Lower leg skin (tissue), 4 donors: ENCODE data around the gene NAA10. TPM values are rescaled to one million over a fixed set of nuclear protein-coding genes. Genes with fewer than 3 reads are reported as not detected.

ENCODE experiments used
- DNase-seq, 2 donors: peaks; one replicate each; pipeline ENCODE4 v3.0.0-alpha.2; 2019; ENCODE audit warnings: low spot score in 2 of 2
- H3K4me3 ChIP-seq: fragments of 200-600 bp; sonication (generic); 2 replicates; pipeline ENCODE4 v1.5.1; 2017; ENCODE audit warnings: mild to moderate bottlenecking, low read depth; ENCODE audit not compliant: poor library complexity, severe bottlenecking
- POLR2A ChIP-seq, 2 donors: fragments of 450-650 bp; IDR thresholded peaks; one replicate each; pipeline ENCODE4 v1.6.1; 2016 to 2017; ENCODE audit warnings: antibody characterized with exemption in 2 of 2, mild to moderate bottlenecking in 1 of 2, moderate library complexity in 1 of 2
- WGBS, 2 donors: methylation state at CpG; one replicate each; pipeline ENCODE4 v1.1.5; 2018; 5-methylcytosine and 5-hydroxymethylcytosine counted together
- intact Hi-C: fragments of 100-400 bp; cut with DNase I; formaldehyde crosslinking; loops from one replicate; pipeline ENCODE4 v1.15.0; 2023; ENCODE audit warnings: low total_unique reads
- total RNA-seq, 4 donors: library from RNA; depleted of rRNA; stranded (reverse); fragments of >200 nt; gene quantifications; one replicate each; pipeline ENCODE4 v1.1.0, GENCODE V29; 2016
- TF ChIP-seq, protein P1 (sequence below), 3 donors: fragments of 450-650 bp; IDR thresholded peaks; one replicate each; pipeline ENCODE4 v1.5.1; 2016; ENCODE audit warnings: antibody characterized with exemption in 3 of 3, mild to moderate bottlenecking in 3 of 3, moderate library complexity in 2 of 3

NAA10 gene
- total RNA-seq, 4 donors from 2014 or later, result 32.6 to 70.9 (median 51.1) TPM

DNA sequence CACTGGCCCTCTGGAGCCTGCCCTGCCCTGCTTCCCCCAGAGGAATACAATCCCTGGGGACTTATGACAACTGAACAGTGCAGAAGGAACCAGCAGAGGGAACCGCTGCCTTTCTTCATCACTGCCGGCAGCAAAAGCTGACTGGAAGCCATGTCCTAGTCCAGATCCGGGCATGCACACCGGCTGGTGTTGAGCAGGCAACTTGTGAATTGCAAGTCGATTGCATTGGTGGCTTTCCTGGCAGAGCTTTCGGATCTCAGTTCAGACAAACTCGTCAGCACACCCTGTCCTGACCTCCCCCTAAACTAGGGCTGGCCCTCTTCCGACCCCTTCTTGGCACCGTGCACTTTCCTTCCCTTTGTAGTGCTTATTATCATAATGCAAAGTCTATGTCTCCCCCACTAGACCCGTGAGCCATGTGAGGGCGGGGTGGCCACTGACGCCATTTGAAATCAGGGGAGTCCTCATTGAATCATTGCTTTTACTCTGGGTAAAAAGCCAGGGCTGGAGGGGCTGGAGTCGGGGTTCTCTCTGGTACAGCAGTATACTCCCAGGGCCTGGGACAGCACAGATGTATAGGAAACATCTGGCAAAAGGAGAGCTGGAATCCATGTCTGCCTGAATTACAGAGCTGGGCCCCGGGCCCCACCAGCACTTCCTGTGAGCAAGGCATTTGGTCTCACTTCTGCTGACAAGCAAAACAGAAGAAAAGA, 10.5 kb downstream of the NAA10 start:
- no peak for DNase-seq
- intact Hi-C loops, result no loop called here
- whole genome bisulfite sequencing, 2 donors, result 20 to 41% methylated on average over 14 of the region's 14 CpGs
- H3K4me3 ChIP-seq, result no peak overlapping the region
- TF ChIP-seq POLR2A (IDR thresholded peaks at IDR 0.05), result no peak
- TF ChIP-seq, protein P1, sequence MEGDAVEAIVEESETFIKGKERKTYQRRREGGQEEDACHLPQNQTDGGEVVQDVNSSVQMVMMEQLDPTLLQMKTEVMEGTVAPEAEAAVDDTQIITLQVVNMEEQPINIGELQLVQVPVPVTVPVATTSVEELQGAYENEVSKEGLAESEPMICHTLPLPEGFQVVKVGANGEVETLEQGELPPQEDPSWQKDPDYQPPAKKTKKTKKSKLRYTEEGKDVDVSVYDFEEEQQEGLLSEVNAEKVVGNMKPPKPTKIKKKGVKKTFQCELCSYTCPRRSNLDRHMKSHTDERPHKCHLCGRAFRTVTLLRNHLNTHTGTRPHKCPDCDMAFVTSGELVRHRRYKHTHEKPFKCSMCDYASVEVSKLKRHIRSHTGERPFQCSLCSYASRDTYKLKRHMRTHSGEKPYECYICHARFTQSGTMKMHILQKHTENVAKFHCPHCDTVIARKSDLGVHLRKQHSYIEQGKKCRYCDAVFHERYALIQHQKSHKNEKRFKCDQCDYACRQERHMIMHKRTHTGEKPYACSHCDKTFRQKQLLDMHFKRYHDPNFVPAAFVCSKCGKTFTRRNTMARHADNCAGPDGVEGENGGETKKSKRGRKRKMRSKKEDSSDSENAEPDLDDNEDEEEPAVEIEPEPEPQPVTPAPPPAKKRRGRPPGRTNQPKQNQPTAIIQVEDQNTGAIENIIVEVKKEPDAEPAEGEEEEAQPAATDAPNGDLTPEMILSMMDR (IDR thresholded peaks at IDR 0.05), result no peak

DNA sequence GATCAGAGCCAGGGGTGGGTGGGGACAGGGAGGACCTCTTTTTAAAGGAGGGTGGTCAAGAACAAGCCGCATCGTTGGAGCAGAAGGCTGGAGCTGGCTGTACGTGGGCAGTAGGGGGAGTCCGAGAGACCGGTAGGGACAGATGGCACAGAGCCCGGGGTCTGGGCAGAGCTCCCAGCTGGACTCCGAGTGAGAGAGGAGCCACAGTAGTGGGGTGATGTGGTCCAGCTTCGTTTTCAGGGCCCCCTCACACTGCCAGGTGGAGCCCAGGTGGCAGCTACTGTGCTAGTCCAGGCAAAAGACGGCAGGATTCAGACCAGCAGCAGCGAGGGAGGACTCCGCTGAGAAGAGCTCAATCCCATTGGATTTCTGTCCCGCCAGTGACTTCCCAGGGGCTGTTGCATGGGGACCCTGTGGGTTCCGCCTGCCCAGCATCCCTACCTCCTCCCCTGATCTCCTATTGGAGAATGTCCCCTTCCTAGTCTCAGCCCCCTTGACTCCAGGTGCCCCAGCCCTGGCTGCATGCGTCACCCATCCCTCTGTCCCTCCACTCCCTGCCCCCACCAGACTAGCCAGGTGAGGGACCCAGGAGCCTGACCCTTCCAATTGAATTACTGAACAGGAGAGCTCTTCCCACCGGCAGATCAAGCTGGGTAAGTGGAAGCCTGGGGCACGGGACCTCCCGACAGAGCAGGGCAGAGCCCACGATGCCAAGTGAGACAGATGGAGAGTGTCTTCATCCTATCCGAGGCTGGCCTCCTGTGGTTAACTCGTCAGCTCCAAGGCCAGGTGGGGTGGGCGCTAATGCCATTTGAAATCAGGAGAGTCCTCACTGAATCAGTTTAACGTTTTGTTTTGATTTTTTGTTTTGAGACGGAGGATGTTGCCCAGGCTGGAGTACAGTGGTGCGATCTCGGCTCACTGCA, 11.6 kb downstream of the NAA10 start:
- intact Hi-C loops, result no loop called here
- TF ChIP-seq POLR2A (IDR thresholded peaks at IDR 0.05), result no peak
- TF ChIP-seq, protein P1 (IDR thresholded peaks at IDR 0.05), result no peak
- H3K4me3 ChIP-seq, result no peak overlapping the region
- no peak for DNase-seq
- 54 to 64% methylated on average over 20 to 25 of the region's 25 CpGs for WGBS, 2 donors

DNA sequence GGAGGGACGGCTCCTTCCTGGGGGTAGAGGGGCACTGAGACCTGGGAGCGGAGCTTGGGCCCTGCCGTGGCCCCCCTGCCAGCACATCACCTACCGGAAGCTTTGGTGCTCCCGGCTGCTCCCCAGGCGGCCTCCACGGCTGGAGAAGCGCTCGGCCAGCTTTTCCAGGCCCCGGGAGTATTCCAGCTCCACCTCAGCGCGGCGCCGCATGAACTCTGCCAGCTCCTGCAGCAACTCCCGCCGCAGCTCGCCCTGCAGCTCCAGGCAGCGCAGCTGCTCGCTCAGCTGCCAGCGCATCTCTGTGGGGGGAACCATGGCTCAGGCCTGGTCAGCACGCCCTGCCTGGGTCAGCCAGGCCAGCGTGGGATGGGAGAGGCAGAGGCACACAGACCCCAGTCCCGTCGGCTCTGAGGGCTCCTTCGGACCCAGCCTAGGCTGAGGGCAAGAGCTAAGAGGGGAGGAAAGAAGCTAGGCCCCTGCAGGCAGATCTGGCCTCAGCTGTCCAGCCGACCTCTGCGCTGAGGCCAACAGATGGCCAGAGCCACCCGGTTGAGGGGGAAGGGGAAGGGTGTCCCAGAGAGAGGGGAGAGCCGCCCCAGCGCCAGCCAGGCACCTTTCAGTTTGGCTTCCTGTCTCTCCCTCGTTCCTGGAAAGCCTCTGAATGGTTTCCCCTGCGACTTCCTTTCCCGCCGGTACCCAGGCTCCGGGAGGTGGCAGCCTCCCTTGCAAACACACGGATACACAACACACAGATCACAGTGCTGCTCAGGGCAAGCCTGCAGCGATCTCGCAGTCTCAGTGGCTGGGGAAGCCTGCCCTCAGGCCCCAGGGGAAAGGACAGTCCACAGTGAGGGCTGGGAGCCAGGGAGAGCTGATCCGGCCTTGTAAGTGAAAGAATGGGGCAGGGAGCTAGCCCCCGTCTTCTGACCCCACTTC, 13.1 kb downstream of the NAA10 start:
- intact Hi-C loops, result no loop called here
- 65 to 67% methylated on average over 1 to 35 of the region's 40 CpGs for WGBS, 2 donors
- no peak for TF ChIP-seq POLR2A (IDR thresholded peaks at IDR 0.05)
- TF ChIP-seq, protein P1 (IDR thresholded peaks at IDR 0.05), result no peak
- H3K4me3 ChIP-seq, result no peak overlapping the region
- no peak for DNase-seq

DNA sequence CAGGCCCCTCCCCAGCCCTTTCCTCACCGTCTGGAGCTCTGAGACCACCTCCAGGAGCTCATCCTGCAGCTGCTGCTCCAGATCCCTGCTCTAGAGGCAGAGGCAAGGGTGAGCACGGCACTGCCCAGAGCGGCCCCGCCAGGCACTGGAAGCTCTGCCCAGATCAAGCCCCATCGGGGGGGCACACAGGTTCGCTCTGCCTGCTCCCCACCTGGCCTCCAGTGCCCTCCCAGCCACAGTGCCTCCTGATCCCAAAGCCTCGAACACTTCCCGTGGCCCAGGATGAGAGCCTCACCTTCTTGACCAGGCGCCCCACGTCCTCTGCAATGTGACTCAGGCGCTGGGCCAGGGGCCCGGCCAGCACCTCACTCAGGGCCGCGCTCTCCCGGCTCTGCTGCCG, 13.8 kb downstream of the NAA10 start:
- no peak overlapping the region for H3K4me3 ChIP-seq
- 45% methylated on average over 12 of the region's 16 CpGs; no CpG with 5 or more reads in 1 of the 2 donors for WGBS, 2 donors

DNA sequence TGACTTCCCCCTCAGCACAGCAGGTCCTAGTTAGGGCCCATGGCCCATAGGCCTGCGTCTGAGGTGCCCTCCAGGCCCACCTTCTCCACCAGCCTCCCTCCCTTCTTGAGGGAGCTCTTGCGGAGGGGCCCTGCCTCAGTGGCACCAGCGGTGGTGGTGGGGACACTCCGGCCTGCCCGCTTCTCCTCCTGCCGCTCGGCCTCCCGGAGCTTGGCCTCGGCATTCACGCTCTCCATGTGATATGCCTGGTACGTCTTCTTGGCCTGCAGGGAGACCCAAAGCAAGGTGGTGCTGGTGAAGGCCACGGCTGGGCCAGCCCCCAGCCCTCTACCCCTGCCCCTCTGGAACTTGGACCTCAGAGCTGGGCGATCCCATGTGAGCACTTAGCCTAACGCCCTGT, 14.3 kb downstream of the NAA10 start:
- no peak for TF ChIP-seq POLR2A (IDR thresholded peaks at IDR 0.05)
- TF ChIP-seq, protein P1 (IDR thresholded peaks at IDR 0.05), result no peak
- intact Hi-C loops, result no loop called here
- 81 to 100% methylated on average over 1 to 14 of the region's 14 CpGs for WGBS, 2 donors
- no peak for DNase-seq
- no peak overlapping the region for H3K4me3 ChIP-seq

More for the DNA sequence above, 13.8 kb downstream of the NAA10 start:
- no peak for DNase-seq
- no peak for TF ChIP-seq POLR2A (IDR thresholded peaks at IDR 0.05)
- TF ChIP-seq, protein P1 (IDR thresholded peaks at IDR 0.05), result no peak
- intact Hi-C loops, result no loop called here
